Suprapubic skin (tissue), 4 donors: ENCODE data around the gene ROBO2.

Experiments used
- EP300 ChIP-seq: sonication (generic); formaldehyde crosslinking; IDR thresholded peaks from one replicate; pipeline ENCODE4 v1.6.1; 2017; ENCODE audit warnings: antibody characterized with exemption
- POLR2A ChIP-seq, 2 donors: fragments of 450-650 bp; IDR thresholded peaks; one replicate each; pipeline ENCODE4 v1.6.1; 2017; ENCODE audit warnings: antibody characterized with exemption in 2 of 2, mild to moderate bottlenecking in 2 of 2, moderate library complexity in 2 of 2
- POLR2AphosphoS5 ChIP-seq, 3 donors: sonication (generic); formaldehyde crosslinking; IDR thresholded peaks; one replicate each; pipeline ENCODE4 v1.6.1; 2017; ENCODE audit warnings: antibody characterized with exemption in 3 of 3
- TF ChIP-seq, protein P1 (sequence below), 2 donors: fragments of 200-600 bp in 1 of 2; fragments of 450-650 bp in 1 of 2; sonication (generic) in 1 of 2; IDR thresholded peaks; one replicate each; pipeline ENCODE4 v1.5.1; 2016 to 2019; ENCODE audit warnings: antibody characterized with exemption in 2 of 2, mild to moderate bottlenecking in 1 of 2, moderate library complexity in 1 of 2

DNA sequence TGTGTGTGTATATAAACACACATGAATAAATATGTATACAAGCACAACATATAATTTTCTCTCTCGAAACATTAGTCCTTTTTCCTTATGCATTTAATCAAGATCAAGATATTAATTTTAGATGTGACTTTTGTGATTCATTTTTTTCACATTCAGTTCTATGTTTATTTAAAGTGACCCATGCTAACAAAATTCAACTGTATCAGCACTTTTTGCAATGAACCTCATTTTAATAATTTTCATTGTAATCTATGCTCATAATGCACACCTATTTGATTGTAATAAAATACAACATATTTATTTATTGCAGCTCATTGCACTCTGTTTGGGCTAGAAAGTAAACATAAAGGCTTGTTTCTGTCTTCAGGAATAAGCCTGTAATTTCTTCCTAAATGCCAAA lies 586.3 kb downstream of the ROBO2 start:
- TF ChIP-seq POLR2A (IDR thresholded peaks at IDR 0.05) (no peak), POLR2AphosphoS5 (IDR thresholded peaks at IDR 0.05) (no peak), EP300 (no peak)
- TF ChIP-seq, protein P1, sequence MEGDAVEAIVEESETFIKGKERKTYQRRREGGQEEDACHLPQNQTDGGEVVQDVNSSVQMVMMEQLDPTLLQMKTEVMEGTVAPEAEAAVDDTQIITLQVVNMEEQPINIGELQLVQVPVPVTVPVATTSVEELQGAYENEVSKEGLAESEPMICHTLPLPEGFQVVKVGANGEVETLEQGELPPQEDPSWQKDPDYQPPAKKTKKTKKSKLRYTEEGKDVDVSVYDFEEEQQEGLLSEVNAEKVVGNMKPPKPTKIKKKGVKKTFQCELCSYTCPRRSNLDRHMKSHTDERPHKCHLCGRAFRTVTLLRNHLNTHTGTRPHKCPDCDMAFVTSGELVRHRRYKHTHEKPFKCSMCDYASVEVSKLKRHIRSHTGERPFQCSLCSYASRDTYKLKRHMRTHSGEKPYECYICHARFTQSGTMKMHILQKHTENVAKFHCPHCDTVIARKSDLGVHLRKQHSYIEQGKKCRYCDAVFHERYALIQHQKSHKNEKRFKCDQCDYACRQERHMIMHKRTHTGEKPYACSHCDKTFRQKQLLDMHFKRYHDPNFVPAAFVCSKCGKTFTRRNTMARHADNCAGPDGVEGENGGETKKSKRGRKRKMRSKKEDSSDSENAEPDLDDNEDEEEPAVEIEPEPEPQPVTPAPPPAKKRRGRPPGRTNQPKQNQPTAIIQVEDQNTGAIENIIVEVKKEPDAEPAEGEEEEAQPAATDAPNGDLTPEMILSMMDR (IDR thresholded peaks at IDR 0.05): no peak
